Umbilical cord (tissue), 2 donors: ENCODE measurements around the gene GFPT2. TPM values are rescaled to one million over a fixed set of nuclear protein-coding genes. Genes with fewer than 3 reads are reported as not detected.

ENCODE experiments used
- DNase-seq: peaks from one replicate; pipeline ENCODE4 v3.0.0-alpha.2; 2015; ENCODE audit warnings: low spot score
- total RNA-seq: library from RNA; depleted of rRNA; stranded (reverse); fragments of >200 nt; gene quantifications from one replicate; pipeline ENCODE4 v1.2.3, GENCODE V29; 2014; ENCODE audit warnings: low replicate concordance; ENCODE audit not compliant: insufficient read depth

GFPT2 gene
- 170 TPM for total RNA-seq

- DNase-seq = peak; percentile 92
Observed at GRCh38 chr5:180353048-180353979, at the start of gene GFPT2. Gene GFPT2, minus strand, starts transcription at chr5:180353336. Its CDS starts 119 bp downstream, at chr5:180353217.

DNA sequence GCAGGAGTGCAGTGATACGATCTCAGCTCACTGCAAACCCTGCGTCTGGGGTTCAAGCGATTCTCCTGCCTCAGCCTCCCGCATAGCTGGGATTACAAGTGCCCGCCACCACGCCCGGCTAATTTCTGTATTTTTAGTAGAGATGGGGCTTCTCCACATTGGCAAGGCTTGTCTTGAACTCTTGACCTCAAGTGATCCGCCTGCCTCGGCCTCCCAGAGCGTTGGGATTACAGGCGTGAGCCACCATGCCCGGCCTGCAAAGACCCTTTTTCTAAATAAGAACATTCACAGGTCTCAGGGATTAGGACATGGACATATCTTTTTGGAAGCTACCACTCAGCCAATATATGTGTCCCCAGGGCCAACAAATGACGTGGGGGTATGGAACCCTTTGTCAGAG is 49.6 kb upstream of the GFPT2 start:
- DNase-seq = no peak

DNA sequence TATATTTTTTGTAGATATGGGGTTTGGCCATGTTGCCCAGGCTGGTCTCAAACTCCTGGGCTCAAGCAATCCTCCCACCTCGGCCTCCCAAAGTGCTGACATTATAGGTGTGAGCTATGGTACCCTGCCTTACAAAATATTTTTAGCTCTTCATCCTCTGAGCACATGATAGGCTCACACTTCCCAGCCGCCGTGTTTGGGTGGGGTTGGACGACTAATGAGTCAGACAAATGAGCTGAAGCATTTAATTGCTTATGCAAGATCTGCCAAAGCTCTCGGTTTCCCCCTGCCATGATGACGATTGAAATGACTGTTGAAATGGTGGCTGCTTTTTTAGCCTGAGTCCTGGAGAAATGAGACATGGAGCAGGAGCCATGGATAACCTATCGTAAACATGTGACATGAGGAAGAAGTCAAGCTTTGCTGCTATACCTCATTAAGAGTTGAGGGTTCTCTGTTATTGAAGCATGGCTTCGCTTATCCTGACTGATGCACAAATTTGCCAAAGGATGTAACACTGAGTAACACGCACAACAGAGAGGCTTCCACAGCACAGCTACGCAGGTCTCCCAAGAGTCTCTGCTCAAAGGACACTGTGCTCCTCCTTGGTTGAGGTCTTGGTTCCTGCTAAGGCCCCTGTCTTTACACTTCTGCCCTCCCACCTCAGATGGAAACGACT is 48.2 kb upstream of the GFPT2 start:
- DNase-seq = no peak

GRCh38 chr5:180400416-180400815 is 47.3 kb upstream of the GFPT2 start:
- no peak for DNase-seq

DNA sequence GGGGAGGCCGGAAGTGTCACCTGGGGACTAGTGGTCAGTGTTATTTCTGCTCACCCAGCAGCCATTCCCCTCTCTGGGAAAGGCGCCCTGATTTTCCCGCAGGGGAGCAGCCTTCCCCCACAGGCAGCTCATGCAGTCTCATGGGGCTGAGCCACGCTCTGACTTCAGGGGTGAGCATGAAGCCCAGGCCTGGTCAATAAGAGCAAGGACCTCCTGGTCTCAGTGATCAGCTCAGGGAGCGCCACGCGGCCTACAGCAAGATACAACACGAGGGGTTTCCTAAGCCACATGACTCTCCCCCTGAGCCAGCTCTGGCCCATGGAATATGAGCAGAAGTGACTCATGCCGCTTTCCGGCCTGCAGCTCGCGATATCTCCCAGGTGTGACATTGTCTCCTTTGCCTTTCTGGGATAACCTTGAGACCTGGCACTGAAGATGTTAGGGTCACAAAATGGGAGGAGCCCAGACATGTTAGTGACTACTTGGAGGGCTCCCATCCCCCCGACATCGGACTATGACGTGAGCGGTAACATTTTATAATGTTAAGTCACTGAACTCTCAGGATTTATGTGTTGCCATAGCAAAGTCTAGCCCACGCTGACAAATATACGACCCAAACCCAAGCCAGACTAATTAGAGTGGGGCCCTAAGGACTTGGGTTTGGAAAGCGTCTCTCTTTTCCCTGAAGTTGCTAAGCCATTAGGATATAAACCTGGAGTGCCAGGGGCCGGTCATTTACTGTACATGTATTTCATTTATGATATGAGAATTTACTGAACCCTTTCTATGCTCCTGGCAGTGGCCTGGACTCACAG is 46.5 kb upstream of the GFPT2 start:
- peak; percentile 60 for DNase-seq

DNA sequence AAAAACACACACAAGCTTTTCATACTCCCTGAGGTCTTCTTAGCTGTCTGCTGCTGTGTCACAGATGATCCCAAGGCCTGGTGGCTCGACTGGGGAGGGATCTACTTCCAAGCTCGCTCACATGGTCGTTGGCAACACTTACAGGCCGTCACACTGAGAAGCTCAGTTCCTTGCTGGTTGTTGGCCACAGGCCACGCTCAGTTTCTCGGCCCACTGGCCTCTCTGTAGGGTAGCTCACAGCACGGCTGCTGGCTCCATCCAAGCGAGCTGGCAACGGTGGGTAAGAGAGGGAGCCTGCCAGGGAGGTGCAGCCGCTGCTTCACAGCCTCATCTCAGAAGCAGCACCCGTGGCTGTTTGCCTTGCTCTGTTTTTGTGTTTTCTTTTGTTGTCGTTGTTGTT is 43.8 kb upstream of the GFPT2 start:
- no peak for DNase-seq

DNA sequence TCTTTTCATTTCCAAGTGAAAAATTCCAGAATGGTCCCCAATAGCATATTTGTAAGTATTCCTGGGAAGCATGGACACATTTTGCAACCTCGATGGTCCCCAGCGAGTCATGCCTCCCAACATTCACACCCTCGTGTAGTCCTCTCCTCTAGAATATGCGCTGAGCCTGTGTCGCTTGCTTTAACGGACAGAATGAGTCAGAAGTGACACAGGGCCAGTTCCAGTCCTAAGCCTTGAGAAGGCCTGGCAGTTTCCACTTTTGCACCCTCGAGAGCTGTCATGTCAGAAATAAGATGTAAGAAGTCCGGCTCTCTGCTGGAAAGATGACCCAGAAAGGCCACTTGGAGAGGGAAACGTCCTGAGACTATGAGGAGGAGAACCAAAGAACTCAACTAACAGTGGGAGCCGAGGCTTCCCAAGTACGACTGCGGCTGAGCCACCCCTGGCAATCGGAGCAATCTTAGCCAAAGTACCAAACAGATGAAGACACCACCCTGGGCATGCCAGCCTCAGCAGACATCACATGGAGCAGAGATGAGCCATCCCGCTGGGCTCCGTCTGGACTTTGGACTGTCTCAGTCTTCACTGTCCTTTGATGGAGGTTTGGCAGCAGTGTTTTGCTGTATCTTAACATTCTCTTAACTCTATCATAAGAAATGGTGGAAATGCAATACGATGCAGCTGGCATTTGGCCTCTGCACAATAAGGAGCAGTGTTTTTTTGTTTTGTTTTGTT is 42.6 kb upstream of the GFPT2 start:
- DNase-seq = no peak

- no peak for DNase-seq
Observed at GRCh38 chr5:180394031-180394636, 41.0 kb upstream of the GFPT2 start.

GRCh38 chr5:180391276-180391675 is 38.1 kb upstream of the GFPT2 start:
- no peak for DNase-seq

GRCh38 chr5:180390441-180391190 is 37.5 kb upstream of the GFPT2 start:
- DNase-seq = no peak

DNA sequence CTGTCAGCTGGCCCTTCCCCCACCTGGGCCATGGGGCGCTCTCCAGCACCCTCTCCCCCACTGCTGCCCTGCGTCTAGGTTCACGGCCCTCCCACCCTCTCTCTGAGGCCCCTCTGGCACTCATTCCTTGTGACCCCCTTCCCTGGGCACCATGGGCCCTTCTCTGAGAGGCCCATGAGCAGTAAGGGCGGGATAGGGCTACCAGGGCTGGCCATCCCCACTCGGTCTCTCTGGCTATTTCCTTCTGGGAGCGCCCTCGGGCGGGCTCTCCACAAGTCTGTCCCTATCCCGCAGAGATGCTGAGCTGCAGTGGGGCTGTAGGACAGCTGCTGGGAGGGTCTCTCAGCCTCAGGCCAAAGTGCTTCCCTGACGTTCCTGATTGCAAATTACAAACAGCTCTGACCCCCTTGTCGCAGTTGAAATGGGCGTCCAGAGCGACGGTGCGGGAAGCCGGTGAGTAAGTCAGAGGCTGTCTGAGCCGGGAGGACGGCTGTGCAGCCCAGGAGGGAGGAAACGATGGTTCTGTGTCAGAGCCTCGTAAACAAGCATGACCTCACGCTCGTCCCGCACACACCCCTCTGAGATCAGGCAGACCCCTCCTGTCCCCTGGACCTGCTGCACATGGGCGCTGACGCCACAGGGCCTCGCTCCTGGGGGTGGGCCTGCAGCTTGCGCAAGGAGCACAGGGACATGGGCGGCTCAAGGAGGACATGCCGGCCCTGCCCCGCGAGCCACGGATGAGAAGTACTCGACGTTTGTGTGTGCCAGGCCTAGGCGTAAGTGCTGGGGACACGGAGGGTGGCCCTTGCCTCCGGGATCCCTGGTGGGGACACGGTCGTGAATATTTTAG is 36.3 kb upstream of the GFPT2 start:
- no peak for DNase-seq

- no peak for DNase-seq
Observed at GRCh38 chr5:180387798-180388197, 34.7 kb upstream of the GFPT2 start.

GRCh38 chr5:180382926-180383325 is 29.8 kb upstream of the GFPT2 start:
- no peak for DNase-seq

DNA sequence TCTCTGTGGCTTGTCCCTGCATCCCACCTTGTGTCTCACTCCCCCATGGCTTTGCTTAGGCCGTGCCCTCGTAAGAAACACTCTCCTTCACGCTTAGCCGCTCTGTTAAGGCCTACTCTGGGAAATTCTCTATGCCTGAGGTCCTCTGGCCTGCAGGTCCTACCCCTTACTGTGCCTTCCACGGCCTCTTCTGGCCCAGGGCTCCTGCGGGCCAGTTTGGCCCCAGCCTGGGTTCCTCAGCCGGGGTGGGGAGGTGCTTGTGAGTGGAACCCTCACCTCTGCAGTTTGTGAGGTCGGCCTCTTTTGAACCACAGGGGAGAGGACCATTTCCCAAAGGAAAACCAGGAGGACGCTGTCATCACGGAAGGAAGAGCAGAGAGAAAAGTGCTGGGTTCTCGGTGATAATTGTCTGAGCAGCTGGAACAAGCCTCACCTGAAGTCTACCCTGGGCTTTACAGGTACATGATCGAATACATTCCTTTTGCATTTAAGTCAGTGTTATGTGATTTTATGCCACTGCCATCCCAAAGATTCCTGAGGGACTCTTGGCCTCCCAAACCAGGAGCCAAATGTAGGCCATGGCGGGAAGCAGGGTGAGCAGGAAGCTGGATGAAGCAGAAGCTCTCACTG is 28.8 kb upstream of the GFPT2 start:
- no peak for DNase-seq

- DNase-seq = no peak
Observed at GRCh38 chr5:180381428-180381827, 28.3 kb upstream of the GFPT2 start.

- no peak for DNase-seq
Observed at GRCh38 chr5:180380856-180381255, 27.7 kb upstream of the GFPT2 start.

- no peak for DNase-seq
Observed at GRCh38 chr5:180380441-180380840, 27.3 kb upstream of the GFPT2 start.

DNA sequence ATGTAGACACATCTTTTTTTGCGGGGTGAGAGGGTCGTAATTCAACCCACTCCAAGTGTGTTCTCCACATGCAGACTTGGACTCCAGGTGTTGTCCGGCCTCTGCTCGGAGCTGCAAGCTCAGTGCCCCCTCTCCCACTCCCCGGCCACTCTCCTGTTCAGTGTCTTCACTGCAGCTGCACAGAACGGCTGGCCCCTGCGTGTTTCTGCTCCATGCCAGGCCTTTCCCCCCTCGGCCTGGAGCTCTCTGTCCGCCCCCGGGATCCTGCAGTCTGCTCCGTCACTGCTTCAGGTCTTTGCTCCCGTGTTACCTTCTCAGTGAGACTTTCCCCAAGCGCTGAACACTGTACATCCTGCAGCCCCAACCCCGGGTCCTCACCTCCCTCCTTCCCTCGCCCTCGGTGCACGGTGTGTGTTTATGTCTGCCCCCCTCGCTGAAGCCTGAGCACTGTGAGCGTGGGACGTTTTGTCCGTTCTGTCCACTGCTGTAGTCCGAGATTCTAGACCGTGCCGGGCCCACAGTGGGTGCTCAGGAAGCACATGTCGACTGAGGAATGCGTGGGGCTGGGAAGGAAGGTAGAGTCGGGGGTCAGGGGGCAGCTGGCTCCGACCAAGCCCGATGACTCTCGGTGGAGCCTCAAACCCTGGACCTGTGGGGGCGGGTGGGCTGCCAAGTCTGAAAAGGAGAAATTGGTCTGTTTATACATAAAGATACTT is 26.4 kb upstream of the GFPT2 start:
- DNase-seq = no peak
